HG03066 (cell line): ENCODE results near the gene SRRD.
"Not testable (repeated sequence)": the region's sequence is repeated elsewhere in the genome, so short reads cannot be mapped to it uniquely, and the experiment has no call there.

Experiments used
- ATAC-seq: cut with Tn5 transposase; IDR thresholded peaks from one replicate; pipeline ENCODE4 v1.9.1; 2021; ENCODE audit warnings: low read depth; ENCODE audit not compliant: unreplicated experiment

SRRD gene

GRCh38 chr22:26514419-26515161 lies 30.9 kb downstream of the SRRD start:
- no peak for ATAC-seq

GRCh38 chr22:26515931-26516330 lies 32.3 kb downstream of the SRRD start:
- no peak for ATAC-seq

GRCh38 chr22:26516503-26516902 lies 32.8 kb downstream of the SRRD start:
- ATAC-seq = no peak

- no peak for ATAC-seq
Measured at GRCh38 chr22:26517429-26517828, 33.8 kb downstream of the SRRD start.

- no peak for ATAC-seq
Measured at GRCh38 chr22:26522012-26522411, 38.3 kb downstream of the SRRD start.

- no peak for ATAC-seq
Measured at GRCh38 chr22:26522592-26522991, 38.9 kb downstream of the SRRD start.

- ATAC-seq = no peak
Measured at GRCh38 chr22:26524870-26525269, 41.2 kb downstream of the SRRD start.

- no peak for ATAC-seq
Measured at GRCh38 chr22:26525946-26526564, 42.4 kb downstream of the SRRD start.

GRCh38 chr22:26527167-26527566 lies 43.5 kb downstream of the SRRD start:
- ATAC-seq = no peak

- ATAC-seq = no peak
Measured at GRCh38 chr22:26527574-26528465, 44.1 kb downstream of the SRRD start.

GRCh38 chr22:26528518-26528917 lies 44.8 kb downstream of the SRRD start:
- not testable (repeated sequence) for ATAC-seq

GRCh38 chr22:26529345-26529744 lies 45.7 kb downstream of the SRRD start:
- ATAC-seq = no peak

- no peak for ATAC-seq
Measured at GRCh38 chr22:26534171-26534855, 50.6 kb downstream of the SRRD start.

GRCh38 chr22:26534874-26535602 lies 51.4 kb downstream of the SRRD start:
- no peak for ATAC-seq

- ATAC-seq = no peak
Measured at GRCh38 chr22:26535603-26535908, 51.9 kb downstream of the SRRD start.

GRCh38 chr22:26536056-26536761 lies 52.5 kb downstream of the SRRD start:
- no peak for ATAC-seq

GRCh38 chr22:26536762-26537134 lies 53.1 kb downstream of the SRRD start:
- ATAC-seq = no peak

- no peak for ATAC-seq
Measured at GRCh38 chr22:26540119-26540518, 56.4 kb downstream of the SRRD start.

GRCh38 chr22:26541167-26541819 lies 57.6 kb downstream of the SRRD start:
- ATAC-seq = no peak
